ENCODE data around the gene SVOP.

SVOP gene

DNA sequence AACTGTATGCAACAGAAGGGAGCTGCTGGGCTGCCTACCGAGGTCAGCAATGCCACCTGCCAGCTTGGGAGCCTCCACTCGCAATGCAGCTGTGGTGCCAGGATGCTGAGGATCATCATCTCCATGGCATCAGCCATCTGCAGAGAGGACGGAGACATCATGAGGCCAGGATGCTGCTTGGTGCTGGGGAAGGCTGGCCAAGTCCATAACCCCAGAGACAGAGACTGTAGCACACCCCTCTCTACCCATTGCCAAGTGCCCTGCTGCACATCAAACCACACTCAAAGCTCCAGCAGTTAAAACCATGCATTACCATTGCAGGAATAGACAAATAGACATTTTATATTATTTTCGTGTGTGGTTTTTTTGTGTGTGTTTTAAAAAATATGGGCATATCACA, 43.5 kb downstream of the SVOP start:
- TF ChIP-seq, protein P1, sequence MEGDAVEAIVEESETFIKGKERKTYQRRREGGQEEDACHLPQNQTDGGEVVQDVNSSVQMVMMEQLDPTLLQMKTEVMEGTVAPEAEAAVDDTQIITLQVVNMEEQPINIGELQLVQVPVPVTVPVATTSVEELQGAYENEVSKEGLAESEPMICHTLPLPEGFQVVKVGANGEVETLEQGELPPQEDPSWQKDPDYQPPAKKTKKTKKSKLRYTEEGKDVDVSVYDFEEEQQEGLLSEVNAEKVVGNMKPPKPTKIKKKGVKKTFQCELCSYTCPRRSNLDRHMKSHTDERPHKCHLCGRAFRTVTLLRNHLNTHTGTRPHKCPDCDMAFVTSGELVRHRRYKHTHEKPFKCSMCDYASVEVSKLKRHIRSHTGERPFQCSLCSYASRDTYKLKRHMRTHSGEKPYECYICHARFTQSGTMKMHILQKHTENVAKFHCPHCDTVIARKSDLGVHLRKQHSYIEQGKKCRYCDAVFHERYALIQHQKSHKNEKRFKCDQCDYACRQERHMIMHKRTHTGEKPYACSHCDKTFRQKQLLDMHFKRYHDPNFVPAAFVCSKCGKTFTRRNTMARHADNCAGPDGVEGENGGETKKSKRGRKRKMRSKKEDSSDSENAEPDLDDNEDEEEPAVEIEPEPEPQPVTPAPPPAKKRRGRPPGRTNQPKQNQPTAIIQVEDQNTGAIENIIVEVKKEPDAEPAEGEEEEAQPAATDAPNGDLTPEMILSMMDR (IDR thresholded peaks at IDR 0.05; ENCODE audit: control insufficient read depth, insufficient read depth, low read depth, low read length, missing control alignments) = no peak
- no peak overlapping the region for H3K4me3 ChIP-seq (ENCODE audit: control insufficient read depth, low read depth, low read length)
- no peak for DNase-seq (ENCODE audit: low read depth)

DNA sequence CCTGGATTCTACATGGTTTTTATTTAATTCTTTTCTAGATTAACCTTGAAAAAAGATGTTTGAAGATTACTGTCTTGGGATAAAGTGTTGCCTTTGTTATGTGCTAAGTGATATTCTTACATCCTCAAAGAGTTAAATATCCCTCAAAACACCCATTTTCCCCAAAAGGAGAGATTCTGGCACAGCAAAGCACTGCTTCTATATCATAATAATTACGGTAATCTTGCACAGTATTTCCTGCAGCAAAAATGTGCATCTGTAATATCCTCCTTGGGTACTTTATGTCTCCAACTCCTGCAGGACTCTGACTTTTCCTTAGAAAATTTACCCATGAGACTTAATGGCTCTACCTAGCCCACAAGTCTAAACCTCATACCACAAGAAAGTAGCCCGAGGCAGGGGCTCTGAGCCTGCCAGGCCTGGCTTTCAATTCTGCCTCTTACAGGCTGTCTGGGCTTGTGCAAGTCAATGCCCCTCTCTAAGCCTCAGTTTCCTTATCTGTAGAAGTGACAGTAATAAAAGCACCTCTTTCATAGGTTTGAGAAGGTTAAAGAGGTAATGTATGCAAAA, 45.8 kb downstream of the SVOP start:
- TF ChIP-seq, protein P1 (IDR thresholded peaks at IDR 0.05; ENCODE audit: control insufficient read depth, insufficient read depth, low read depth, low read length, missing control alignments) = no peak
- DNase-seq (ENCODE audit: low read depth) = no peak
- no peak overlapping the region for H3K4me3 ChIP-seq (ENCODE audit: control insufficient read depth, low read depth, low read length)

DNA sequence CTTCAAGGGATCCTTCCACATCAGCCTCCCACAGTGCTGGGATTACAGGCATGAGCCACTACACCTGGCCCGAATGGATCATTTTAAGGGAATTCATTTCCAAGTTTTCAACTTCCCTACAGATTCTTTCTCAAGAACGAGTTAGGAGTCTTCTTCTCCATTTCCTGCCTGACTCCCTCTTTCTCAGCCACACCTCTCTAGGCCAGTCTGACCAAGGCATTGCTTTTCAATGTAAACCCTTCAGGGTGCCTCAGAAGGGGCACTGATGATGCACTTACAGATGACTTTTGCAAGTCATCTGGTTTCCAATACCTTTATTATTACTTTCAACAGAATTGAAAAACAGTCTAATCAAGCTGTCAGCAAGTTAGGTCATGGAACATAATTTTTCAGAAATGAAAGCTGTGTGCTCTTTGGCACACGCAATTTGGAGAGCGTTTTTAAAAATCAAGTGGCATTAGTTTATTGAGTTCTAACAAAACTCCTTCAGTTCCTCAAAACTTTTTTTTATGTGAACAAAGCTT, 47.2 kb downstream of the SVOP start:
- H3K4me3 ChIP-seq (ENCODE audit: control insufficient read depth, low read depth, low read length) = no peak overlapping the region
- DNase-seq (ENCODE audit: low read depth) = no peak
- TF ChIP-seq, protein P1 (IDR thresholded peaks at IDR 0.05; ENCODE audit: control insufficient read depth, insufficient read depth, low read depth, low read length, missing control alignments) = no peak

DNA sequence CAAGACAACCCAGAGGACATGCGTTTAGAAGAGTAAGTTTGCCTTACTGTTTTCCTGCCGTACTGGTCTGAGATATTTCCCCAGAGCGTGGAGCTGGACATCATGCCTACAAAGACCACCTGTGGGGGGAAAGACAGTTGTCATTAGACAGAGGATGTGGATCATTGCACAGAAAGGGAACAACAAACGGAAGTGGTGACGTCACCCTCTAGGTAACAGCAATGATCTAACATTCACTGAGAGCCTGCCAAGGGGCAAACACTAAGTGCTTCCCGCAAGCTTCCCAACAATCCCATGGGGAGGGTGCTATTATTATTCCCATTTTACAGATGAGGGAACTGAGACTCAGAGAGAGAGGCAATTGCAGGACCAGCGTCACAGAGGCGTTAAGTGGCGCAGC, 48.5 kb downstream of the SVOP start:
- TF ChIP-seq, protein P1 (IDR thresholded peaks at IDR 0.05; ENCODE audit: control insufficient read depth, insufficient read depth, low read depth, low read length, missing control alignments) = no peak
- H3K4me3 ChIP-seq (ENCODE audit: control insufficient read depth, low read depth, low read length) = no peak overlapping the region
- DNase-seq (ENCODE audit: low read depth) = no peak

DNA sequence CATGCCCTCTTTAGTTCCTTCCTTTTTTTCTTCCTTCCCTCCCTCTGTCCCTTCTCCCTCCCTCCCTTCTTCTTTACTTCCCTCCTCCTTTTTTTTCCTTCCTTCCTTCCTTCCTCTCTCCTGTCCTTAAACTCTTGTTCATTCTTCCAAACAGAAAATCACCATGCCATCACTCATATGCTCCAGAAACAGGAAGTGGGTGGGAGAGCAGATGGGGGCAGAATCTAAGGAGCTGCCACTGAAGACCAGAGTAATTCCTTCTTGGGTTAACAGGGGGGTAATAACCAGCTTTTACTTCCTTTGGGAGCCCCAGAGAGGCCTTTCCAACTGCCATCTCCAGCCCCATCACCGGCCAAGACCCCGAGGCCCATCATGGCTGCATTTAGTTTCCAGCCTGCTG, 51.2 kb downstream of the SVOP start:
- TF ChIP-seq, protein P1 (IDR thresholded peaks at IDR 0.05; ENCODE audit: control insufficient read depth, insufficient read depth, low read depth, low read length, missing control alignments) = no peak
- no peak for DNase-seq (ENCODE audit: low read depth)
- no peak overlapping the region for H3K4me3 ChIP-seq (ENCODE audit: control insufficient read depth, low read depth, low read length)

DNA sequence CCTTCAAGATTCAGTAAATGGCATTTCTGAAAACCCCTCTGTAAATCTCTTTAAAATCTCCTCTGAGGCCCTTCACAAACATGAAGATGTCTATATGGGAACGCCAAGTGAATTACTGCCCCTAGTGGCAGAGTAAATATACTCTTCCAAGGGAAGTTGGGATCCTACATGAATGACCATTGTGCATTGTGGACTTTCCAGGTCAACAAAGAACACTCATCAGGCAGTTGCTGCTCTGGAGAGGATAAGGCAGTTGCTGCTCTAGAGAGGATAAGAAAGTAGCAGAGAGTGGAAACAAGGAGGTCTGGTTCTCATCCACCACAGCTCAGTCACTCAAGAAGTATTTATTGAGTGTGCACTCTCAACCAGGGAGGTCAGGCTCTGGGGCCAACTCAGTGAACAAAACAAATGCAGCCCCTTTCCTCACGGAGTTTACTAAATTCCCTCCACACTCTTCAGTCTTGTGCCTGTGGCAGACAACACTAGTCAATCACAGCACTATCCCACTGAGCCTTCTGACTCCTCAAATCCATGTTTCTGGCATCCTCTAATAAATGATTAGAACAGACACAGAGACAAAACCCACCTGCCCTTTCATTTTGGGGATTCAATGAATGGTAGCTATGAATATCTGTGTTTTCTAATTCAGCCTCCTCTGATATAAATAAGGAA, 52.9 kb downstream of the SVOP start:
- TF ChIP-seq, protein P1 (IDR thresholded peaks at IDR 0.05; ENCODE audit: control insufficient read depth, insufficient read depth, low read depth, low read length, missing control alignments) = peak; percentile 32
- H3K4me3 ChIP-seq (ENCODE audit: control insufficient read depth, low read depth, low read length) = no peak overlapping the region
- DNase-seq (ENCODE audit: low read depth) = no peak

Measured in AG09309 (cell line).